GM06990 (cell line): ENCODE results near the gene TRERF1.

Experiments
- DNase-seq: peaks from one replicate; pipeline ENCODE4 v3.0.0-alpha.2; 2011; ENCODE audit not compliant: insufficient read length; ENCODE audit errors: extremely low read depth
- H3K27me3 ChIP-seq: replicated peaks from 2 replicates; pipeline ENCODE4 v1.6.0; 2011; ENCODE audit warnings: low read length; ENCODE audit not compliant: control insufficient read depth, insufficient read depth
- H3K36me3 ChIP-seq: 2 replicates; pipeline ENCODE4 v1.5.1; 2011; ENCODE audit warnings: low read length; ENCODE audit not compliant: control insufficient read depth, insufficient read depth
- H3K4me3 ChIP-seq: replicated peaks from 2 replicates; pipeline ENCODE4 v1.5.1; 2011; ENCODE audit warnings: low read depth, mild to moderate bottlenecking, control low read depth, low read length
- CTCF ChIP-seq: IDR thresholded peaks from 2 replicates; pipeline ENCODE4 v1.5.1; 2011; ENCODE audit warnings: low read length, control low read depth, mild to moderate bottlenecking, inconsistent platforms; ENCODE audit not compliant: insufficient read depth, poor library complexity, severe bottlenecking

Gene TRERF1

GRCh38 chr6:42375007-42375635 is 76.6 kb downstream of the TRERF1 start:
- Histone ChIP-seq H3K27me3 (no peaks in the 10 kb centered on the region), H3K36me3 (no peaks in the 10 kb centered on the region), H3K4me3 (no peak overlapping the region)
- TF ChIP-seq CTCF = no peak
- DNase-seq = no peak

- no peak for DNase-seq
Measured at GRCh38 chr6:42374018-42374669, 77.6 kb downstream of the TRERF1 start.

GRCh38 chr6:42372699-42373098 is 79.0 kb downstream of the TRERF1 start:
- no peak for DNase-seq
- Histone ChIP-seq H3K36me3 (no peaks in the 10 kb centered on the region), H3K4me3 (no peak overlapping the region), H3K27me3 (no peaks in the 10 kb centered on the region)
- TF ChIP-seq CTCF = no peak

More at GRCh38 chr6:42374018-42374669, 77.6 kb downstream of the TRERF1 start:
- H3K36me3 ChIP-seq = no peaks in the 10 kb centered on the region
- H3K27me3 ChIP-seq = no peaks in the 10 kb centered on the region
- no peak for TF ChIP-seq CTCF
- no peak overlapping the region for H3K4me3 ChIP-seq

- no peak for DNase-seq
- Histone ChIP-seq H3K36me3 (no peaks in the 10 kb centered on the region), H3K27me3 (no peaks in the 10 kb centered on the region), H3K4me3 (no peak overlapping the region)
- TF ChIP-seq CTCF = no peak
Measured at GRCh38 chr6:42370323-42370985, 81.3 kb downstream of the TRERF1 start.

- Histone ChIP-seq H3K4me3 (no peak overlapping the region), H3K36me3 (no peaks in the 10 kb centered on the region), H3K27me3 (no peaks in the 10 kb centered on the region)
- DNase-seq = peak; percentile 43
- TF ChIP-seq CTCF = no peak
Measured at GRCh38 chr6:42369568-42369967, 82.2 kb downstream of the TRERF1 start.
